Endodermal cell (in vitro differentiated cells): ENCODE results near the gene CNTNAP1. TPM values are rescaled to one million over a fixed set of nuclear protein-coding genes. Genes with fewer than 3 reads are reported as not detected.

ENCODE experiments used
- DNase-seq: peaks from one replicate; pipeline ENCODE4 v3.0.0-alpha.2; 2017
- H3K27ac ChIP-seq: 2 replicates; pipeline ENCODE4 v1.5.1; 2013; ENCODE audit warnings: mild to moderate bottlenecking, low read depth, low read length, moderate library complexity
- H3K27me3 ChIP-seq: 2 replicates; pipeline ENCODE4 v1.6.1; 2013; ENCODE audit warnings: mild to moderate bottlenecking, low read length, moderate library complexity; ENCODE audit not compliant: insufficient read depth, control insufficient read depth, poor library complexity, severe bottlenecking
- H3K36me3 ChIP-seq: 2 replicates; pipeline ENCODE4 v1.7.0; 2013; ENCODE audit warnings: mild to moderate bottlenecking, low read length, moderate library complexity; ENCODE audit not compliant: control insufficient read depth, insufficient read depth
- H3K4me1 ChIP-seq: one replicate; pipeline ENCODE4 v1.7.0; 2013; ENCODE audit warnings: low read length; ENCODE audit not compliant: control insufficient read depth, insufficient read depth
- H3K4me3 ChIP-seq: 2 replicates; pipeline ENCODE4 v1.5.1; 2013; ENCODE audit warnings: mild to moderate bottlenecking, low read length, moderate library complexity
- H3K9ac ChIP-seq: 2 replicates; pipeline ENCODE4 v1.6.1; 2013; ENCODE audit warnings: mild to moderate bottlenecking, low read length, moderate library complexity; ENCODE audit not compliant: poor library complexity, severe bottlenecking; ENCODE audit errors: extremely low read depth
- H3K9me3 ChIP-seq: 2 replicates; pipeline ENCODE4 v1.6.1; 2013; ENCODE audit warnings: mild to moderate bottlenecking, low read length, moderate library complexity; ENCODE audit not compliant: control insufficient read depth
- H3K27ac Mint-ChIP-seq: 2 replicates; pipeline ENCODE4 v1.8.0; 2020; ENCODE audit warnings: mixed read lengths
- H3K27me3 Mint-ChIP-seq: 2 replicates; pipeline ENCODE4 v1.8.0; 2021; ENCODE audit warnings: mild to moderate bottlenecking, mixed read lengths; ENCODE audit not compliant: insufficient read depth
- H3K36me3 Mint-ChIP-seq: 2 replicates; pipeline ENCODE4 v1.8.0; 2020; ENCODE audit warnings: low read depth, mixed read lengths
- H3K4me1 Mint-ChIP-seq: 2 replicates; pipeline ENCODE4 v1.8.0; 2020; ENCODE audit warnings: mixed read lengths
- H3K4me3 Mint-ChIP-seq: 2 replicates; pipeline ENCODE4 v1.8.0; 2020; ENCODE audit warnings: mild to moderate bottlenecking, moderate library complexity, mixed read lengths
- H3K9me3 Mint-ChIP-seq: 2 replicates; pipeline ENCODE4 v1.8.0; 2020; ENCODE audit warnings: mild to moderate bottlenecking, mixed read lengths
- CTCF ChIP-seq: fragments of 200-600 bp; sonication (generic); conservative IDR thresholded peaks from 2 replicates; pipeline ENCODE4 v1.5.0; 2021; ENCODE audit warnings: antibody characterized with exemption, mild to moderate bottlenecking
- WGBS, 2 experiments: methylation state at CpG; one replicate each; pipeline versions ENCODE4 v1.1.5 to v1.1.7; 2013; ENCODE audit warnings: missing lambda C conversion rate in 2 of 2, mixed read lengths in 1 of 2; ENCODE audit not compliant: insufficient coverage in 1 of 2, insufficient read length in 1 of 2; 5-methylcytosine and 5-hydroxymethylcytosine counted together
- total RNA-seq, 2 donors: library from RNA; stranded (reverse); fragmentation: NEBNext Ultra II Directional in 1 of 2; extraction: Animal tissue kit (Norgen Biotek cat#: 25700) in 1 of 2; gene quantifications; 2 replicates in 1 of 2; 3 replicates in 1 of 2; pipeline ENCODE4 v1.2.1, GENCODE V29; 2021

CNTNAP1 gene
- total RNA-seq, 2 donors from 2014 or later: 9.9 to 18.9 TPM

GRCh38 chr17:42687707-42688320 lies 5.5 kb downstream of the CNTNAP1 start:
- TF ChIP-seq CTCF: no peak
- Histone ChIP-seq H3K36me3 (peaks cover 8% of the 10 kb centered on the region), H3K9me3 (no peaks in the 10 kb centered on the region), H3K27me3 (peaks cover 14% of the 10 kb centered on the region), H3K9ac (no peak overlapping the region), H3K4me3 (no peak overlapping the region), H3K4me1 (no peaks in the 10 kb centered on the region), H3K27ac (no peak overlapping the region)
- Mint-ChIP-seq H3K27me3 (peaks cover 35% of the 10 kb centered on the region), H3K27ac (no peak overlapping the region), H3K4me3 (no peak overlapping the region), H3K36me3 (peaks cover 15% of the 10 kb centered on the region), H3K4me1 (peaks cover 9% of the 10 kb centered on the region), H3K9me3 (no peaks in the 10 kb centered on the region)
- DNase-seq: peak; percentile 56
- 91 to 93% methylated on average over 27 of the region's 27 CpGs for WGBS, 2 experiments

GRCh38 chr17:42690596-42690995 lies 8.3 kb downstream of the CNTNAP1 start:
- no peak overlapping the region for H3K27ac Mint-ChIP-seq
- no peak for DNase-seq
- H3K36me3 Mint-ChIP-seq: peaks cover 10% of the 10 kb centered on the region
- 91 to 97% methylated on average over 8 to 10 of the region's 10 CpGs for WGBS, 2 experiments
- no peaks in the 10 kb centered on the region for H3K4me1 ChIP-seq
- no peak overlapping the region for H3K9ac ChIP-seq
- no peak overlapping the region for H3K4me3 Mint-ChIP-seq
- H3K4me1 Mint-ChIP-seq: no peaks in the 10 kb centered on the region
- no peak overlapping the region for H3K4me3 ChIP-seq
- TF ChIP-seq CTCF: no peak
- H3K9me3 Mint-ChIP-seq: no peaks in the 10 kb centered on the region
- H3K27ac ChIP-seq: no peak overlapping the region
- no peaks in the 10 kb centered on the region for H3K27me3 ChIP-seq
- H3K9me3 ChIP-seq: no peaks in the 10 kb centered on the region
- H3K27me3 Mint-ChIP-seq: peaks cover 7% of the 10 kb centered on the region
- H3K36me3 ChIP-seq: peaks cover 8% of the 10 kb centered on the region

GRCh38 chr17:42691021-42691545 lies 8.8 kb downstream of the CNTNAP1 start:
- no peak overlapping the region for H3K27ac ChIP-seq
- no peaks in the 10 kb centered on the region for H3K9me3 Mint-ChIP-seq
- no peak overlapping the region for H3K4me3 Mint-ChIP-seq
- peaks cover 12% of the 10 kb centered on the region for H3K36me3 Mint-ChIP-seq
- no peak overlapping the region for H3K27ac Mint-ChIP-seq
- H3K9me3 ChIP-seq: no peaks in the 10 kb centered on the region
- TF ChIP-seq CTCF: no peak
- peaks cover 8% of the 10 kb centered on the region for H3K36me3 ChIP-seq
- H3K27me3 Mint-ChIP-seq: peaks cover 2% of the 10 kb centered on the region
- no peak overlapping the region for H3K4me3 ChIP-seq
- no peaks in the 10 kb centered on the region for H3K27me3 ChIP-seq
- H3K4me1 ChIP-seq: no peaks in the 10 kb centered on the region
- H3K9ac ChIP-seq: no peak overlapping the region
- 93 to 99% methylated on average over 10 to 12 of the region's 12 CpGs for WGBS, 2 experiments
- no peak for DNase-seq
- no peaks in the 10 kb centered on the region for H3K4me1 Mint-ChIP-seq
